NOMO-1 (cell line): Measurements from ENCODE around the gene HSDL2.

Source experiments
- DNase-seq, 2 experiments: peaks; one replicate each; lab custom pipeline; 2025; ENCODE audit not compliant: unreplicated experiment in 2 of 2; lab: John Stamatoyannopoulos, UW

HSDL2 gene

GRCh38 chr9:112443636-112444035, 63.7 kb downstream of the HSDL2 start:
- DNase-seq = no peak

GRCh38 chr9:112445196-112445595, 65.3 kb downstream of the HSDL2 start:
- peak; percentile 1 to 70 for DNase-seq

GRCh38 chr9:112446080-112446479, 66.2 kb downstream of the HSDL2 start:
- peak in 1 of 2 experiments; percentile 7 for DNase-seq

- no peak for DNase-seq
Measured at GRCh38 chr9:112446526-112446925, 66.6 kb downstream of the HSDL2 start.

- DNase-seq = peak; percentile 37 to 79
Measured at GRCh38 chr9:112447283-112447761, 67.4 kb downstream of the HSDL2 start.

- DNase-seq = no peak
Measured at GRCh38 chr9:112462855-112463254, 82.9 kb downstream of the HSDL2 start.

GRCh38 chr9:112465352-112465751, 85.4 kb downstream of the HSDL2 start:
- DNase-seq = no peak

- no peak for DNase-seq
Measured at GRCh38 chr9:112472996-112473395, 93.1 kb downstream of the HSDL2 start.

- no peak for DNase-seq
Measured at GRCh38 chr9:112473986-112474385, 94.1 kb downstream of the HSDL2 start.

GRCh38 chr9:112475318-112475717, 95.4 kb downstream of the HSDL2 start:
- no peak for DNase-seq

- DNase-seq = no peak
Measured at GRCh38 chr9:112477330-112477729, 97.4 kb downstream of the HSDL2 start.

- no peak for DNase-seq
Measured at GRCh38 chr9:112479221-112479620, 99.3 kb downstream of the HSDL2 start.

GRCh38 chr9:112484607-112485006, 104.7 kb downstream of the HSDL2 start:
- no peak for DNase-seq

GRCh38 chr9:112485574-112485973, 105.7 kb downstream of the HSDL2 start:
- no peak for DNase-seq

- peak; percentile 70 to 72 for DNase-seq
Measured at GRCh38 chr9:112486221-112487007, 106.5 kb downstream of the HSDL2 start, which contains the start of gene KIAA1958. Gene KIAA1958 (plus strand): TSS chr9:112486827. CDS start chr9:112574081, 87,254 bp downstream.

- DNase-seq = peak; percentile 30 to 32
Measured at GRCh38 chr9:112487008-112487798, 107.3 kb downstream of the HSDL2 start.

GRCh38 chr9:112487799-112488340, 108.0 kb downstream of the HSDL2 start:
- no peak for DNase-seq

GRCh38 chr9:112489039-112489546, 109.2 kb downstream of the HSDL2 start:
- no peak for DNase-seq

GRCh38 chr9:112489876-112490666, 110.2 kb downstream of the HSDL2 start:
- no peak for DNase-seq

- no peak for DNase-seq
Measured at GRCh38 chr9:112493393-112494137, 113.7 kb downstream of the HSDL2 start.
